ENCODE data around the gene MST1. TPM values are rescaled to one million over a fixed set of nuclear protein-coding genes. Genes with fewer than 3 reads are reported as not detected.

Gene MST1
- polyA plus RNA-seq, 1 donor from 2014 or later: 1.3 TPM

- peaks cover 0 to 4% (median 1%) of the 10 kb centered on the region in 3 donors for H3K9me3 Mint-ChIP-seq
- H3K27ac Mint-ChIP-seq: peak overlapping the region in 1 of 3 donors; percentile 76
- peaks cover 2% of the 10 kb centered on the region for H3K27me3 Mint-ChIP-seq
- peaks cover 0 to 4% (median 0%) of the 10 kb centered on the region in 3 donors for H3K4me1 Mint-ChIP-seq
- no peak overlapping the region for H3K4me3 Mint-ChIP-seq
- H3K36me3 Mint-ChIP-seq: no peaks in the 10 kb centered on the region
Measured at GRCh38 chr3:49636883-49637609, 52.2 kb downstream of the MST1 start.

GRCh38 chr3:49634736-49635135 lies 54.5 kb downstream of the MST1 start:
- H3K4me3 Mint-ChIP-seq: no peak overlapping the region
- no peaks in the 10 kb centered on the region for H3K36me3 Mint-ChIP-seq
- peaks cover 6% of the 10 kb centered on the region for H3K27me3 Mint-ChIP-seq
- peaks cover 0 to 7% (median 7%) of the 10 kb centered on the region in 3 donors for H3K9me3 Mint-ChIP-seq
- H3K4me1 Mint-ChIP-seq: peaks cover 0 to 4% (median 0%) of the 10 kb centered on the region in 3 donors
- H3K27ac Mint-ChIP-seq: no peak overlapping the region

Other genes with a start within 250 kb of the MST1 start
- gene DAG1, start 219.2 kb downstream of the MST1 start, polyA plus RNA-seq: 8.9 TPM
- 0.05 TPM for gene BSN, start 135.0 kb downstream of the MST1 start, polyA plus RNA-seq
- 84.5 TPM for gene APEH, start 15.1 kb downstream of the MST1 start, polyA plus RNA-seq
- gene RNF123, start 83 bp upstream of the MST1 start, polyA plus RNA-seq: 19.7 TPM
- gene AMIGO3, start 30.2 kb upstream of the MST1 start, polyA plus RNA-seq: 1.5 TPM
- gene GMPPB, start 34.5 kb upstream of the MST1 start, polyA plus RNA-seq: 27.5 TPM
- gene IP6K1, start 97.1 kb upstream of the MST1 start, polyA plus RNA-seq: 28.7 TPM
- not detected for gene CDHR4, start 110.4 kb upstream of the MST1 start, polyA plus RNA-seq
- 35.5 TPM for gene INKA1, start 113.8 kb upstream of the MST1 start, polyA plus RNA-seq
- gene UBA7, start 124.5 kb upstream of the MST1 start, polyA plus RNA-seq: 61.5 TPM
- 5.4 TPM for gene TRAIP, start 167.1 kb upstream of the MST1 start, polyA plus RNA-seq
- not detected for gene CAMKV, start 180.4 kb upstream of the MST1 start, polyA plus RNA-seq
- gene MST1R, start 214.4 kb upstream of the MST1 start, polyA plus RNA-seq: 1.2 TPM
- gene MON1A, start 240.3 kb upstream of the MST1 start, polyA plus RNA-seq: 12.1 TPM